Measurements from ENCODE around the gene CTTNBP2. TPM values are rescaled to one million over a fixed set of nuclear protein-coding genes. Genes with fewer than 3 reads are reported as not detected.

CTTNBP2 gene
- total and polyA plus RNA-seq, 10 of the 15 experiments (the other 5 are each of a cell fraction or from before 2014, with no cell fraction given), result 0.04 to 0.43 TPM; not detected in 8

GRCh38 chr7:117661328-117661727, 211.9 kb downstream of the CTTNBP2 start (continued):
- TF ChIP-seq NKRF (conservative IDR thresholded peaks at IDR 0.05), result no peak
- TF ChIP-seq RAD51 (IDR thresholded peaks at IDR 0.05), result no peak
